HG03139 (cell line): ENCODE data around the gene PRMT6.
"Not testable (repeated sequence)": the region's sequence is repeated elsewhere in the genome, so short reads cannot be mapped to it uniquely, and the experiment has no call there.

Experiments used
- ATAC-seq: cut with Tn5 transposase; IDR thresholded peaks from one replicate; pipeline ENCODE4 v1.9.1; 2021; ENCODE audit not compliant: unreplicated experiment

The PRMT6 gene

GRCh38 chr1:107056426-107057196 is at the start of gene PRMT6:
Gene PRMT6, plus strand, starts transcription at chr1:107056674. Its CDS starts 42 bp downstream, at chr1:107056716.
- ATAC-seq, result peak; percentile 94

- ATAC-seq, result no peak
Observed at GRCh38 chr1:107009281-107009680, 47.2 kb upstream of the PRMT6 start.

- no peak for ATAC-seq
Observed at GRCh38 chr1:107010582-107010981, 45.9 kb upstream of the PRMT6 start.

- peak; percentile 62 for ATAC-seq
Observed at GRCh38 chr1:107016376-107016978, 40.0 kb upstream of the PRMT6 start.

GRCh38 chr1:107018445-107018844 is 38.0 kb upstream of the PRMT6 start:
- ATAC-seq, result no peak

GRCh38 chr1:107019166-107019565 is 37.3 kb upstream of the PRMT6 start:
- ATAC-seq, result no peak

GRCh38 chr1:107038874-107039273 is 17.6 kb upstream of the PRMT6 start:
- ATAC-seq, result not testable (repeated sequence)

GRCh38 chr1:107044310-107045220 is 11.9 kb upstream of the PRMT6 start:
- ATAC-seq, result not testable (repeated sequence)

GRCh38 chr1:107047602-107048001 is 8.9 kb upstream of the PRMT6 start:
- ATAC-seq, result no peak

- no peak for ATAC-seq
Observed at GRCh38 chr1:107048241-107048640, 8.2 kb upstream of the PRMT6 start.

- no peak for ATAC-seq
Observed at GRCh38 chr1:107051266-107051665, 5.2 kb upstream of the PRMT6 start.

- ATAC-seq, result not testable (repeated sequence)
Observed at GRCh38 chr1:107055919-107056425, 502 bp upstream of the PRMT6 start.

- ATAC-seq, result peak; percentile 62
Observed at GRCh38 chr1:107057197-107058133, 991 bp downstream of the PRMT6 start.

- no peak for ATAC-seq
Observed at GRCh38 chr1:107058245-107059032, 2.0 kb downstream of the PRMT6 start.

GRCh38 chr1:107061886-107062285 is 5.4 kb downstream of the PRMT6 start:
- ATAC-seq, result no peak

GRCh38 chr1:107073493-107073892 is 17.0 kb downstream of the PRMT6 start:
- no peak for ATAC-seq

- no peak for ATAC-seq
Observed at GRCh38 chr1:107076841-107077240, 20.4 kb downstream of the PRMT6 start.

- ATAC-seq, result no peak
Observed at GRCh38 chr1:107079249-107079648, 22.8 kb downstream of the PRMT6 start.

GRCh38 chr1:107081102-107081501 is 24.6 kb downstream of the PRMT6 start:
- no peak for ATAC-seq
